ENCODE measurements around the gene VKORC1. TPM values are rescaled to one million over a fixed set of nuclear protein-coding genes. Genes with fewer than 3 reads are reported as not detected.

VKORC1 gene
- total and polyA plus RNA-seq, 2 of the 4 experiments (the other 2 are of a cell fraction) = 65.2 to 317 TPM

GRCh38 chr16:31073970-31074813, 20.4 kb downstream of the VKORC1 start, which contains the start of the genes ZNF646 and ZNF668:
Gene ZNF646, plus strand, starts transcription at chr16:31074422. Its CDS starts 1,903 bp downstream, at chr16:31076325.
Gene ZNF668, minus strand, starts transcription at chr16:31074240. Its CDS starts 9,781 bp downstream, at chr16:31064459.
- intact Hi-C loops (cut with micrococcal nuclease) = loop anchor here (1.0 to 10.0 kb wide), 4 partner anchors 41 to 119 kb away; partner anchors contain the start of genes HSD3B7, SETD1A and STX4
- Histone ChIP-seq H3K36me3 (ENCODE audit: control insufficient read depth, insufficient read depth, low read length) (peaks cover 30% of the 10 kb centered on the region), H2BK5ac (ENCODE audit: low read depth, low read length, poor library complexity, severe bottlenecking) (peak within 1 kb of the TSS; percentile 88), H2AK5ac (ENCODE audit: low read depth, low read length) (peak within 1 kb of the TSS; percentile 96), H3K9me1 (ENCODE audit: insufficient read depth, low read length) (0 out of 2 replicates have a peak, but pooled peaks cover under 1% of the 10 kb centered on the region), H4K8ac (ENCODE audit: low read depth in 2 of 2, low read length in 2 of 2) (peak within 1 kb of the TSS; percentile 83 to 98), H3K4me2 (ENCODE audit: low read depth, low read length) (peak within 1 kb of the TSS; percentile 94), H3K9me3 (ENCODE audit: control insufficient read depth, insufficient read depth, low read length) (no peaks in the 10 kb centered on the region), H3K23ac (ENCODE audit: low read depth, low read length) (peak within 1 kb of the TSS; percentile 93), H2AFZ (replicated peaks; ENCODE audit: low read length, poor library complexity) (peak within 1 kb of the TSS; percentile 91), H2AK9ac (replicated peaks; ENCODE audit: low read depth, low read length, poor library complexity) (peak within 1 kb of the TSS; percentile 98), H3K18ac (ENCODE audit: low read depth, low read length) (peak within 1 kb of the TSS; percentile 37; the same call in 1 of the 2 replicates), H3K4me1 (ENCODE audit: control insufficient read depth, insufficient read depth, low read length) (peaks cover 6% of the 10 kb centered on the region), H3K27ac (ENCODE audit: insufficient read depth, low read length) (peak within 1 kb of the TSS; percentile 90), H2BK15ac (ENCODE audit: low read depth, low read length) (peak within 1 kb of the TSS; percentile 59; the same call in 1 of the 3 replicates), H3K4me3 (ENCODE audit: insufficient read depth, low read depth, low read length) (peak within 1 kb of the TSS; percentile 81), H2BK120ac (ENCODE audit: low read depth, low read length) (peak within 1 kb of the TSS; percentile 89; the same call in 1 of the 2 replicates), H3K56ac (ENCODE audit: extremely low read depth, insufficient read depth, low read length) (peak within 1 kb of the TSS; percentile 94), H4K91ac (ENCODE audit: insufficient read depth, low read depth, low read length) (peak within 1 kb of the TSS; percentile 93), H3K27me3 (ENCODE audit: control insufficient read depth, insufficient read depth, low read length) (no peaks in the 10 kb centered on the region), H4K20me1 (ENCODE audit: insufficient read depth, low read length) (no peaks in the 10 kb centered on the region; the same call in 1 of the 2 replicates), H4K5ac (ENCODE audit: low read depth, low read length) (peak within 1 kb of the TSS; percentile 95), H2BK20ac (ENCODE audit: low read depth, low read length) (peak within 1 kb of the TSS; percentile 27; the same call in 1 of the 2 replicates), H3K9ac (ENCODE audit: low read depth, low read length) (peak within 1 kb of the TSS; percentile 96), H3K79me1 (ENCODE audit: low read depth in 1 of 2, low read length in 2 of 2) (peaks cover 9 to 57% of the 10 kb centered on the region in 2 experiments), H3K14ac (replicated peaks; ENCODE audit: low read depth, low read length) (peak within 1 kb of the TSS; percentile 98), H3K4ac (ENCODE audit: low read depth, low read length) (peak within 1 kb of the TSS; percentile 100)
- dilution Hi-C loops (cut with HindIII; ENCODE audit: low sequenced_read_pairs, unreplicated experiment) = no loop called here
- no TSS peak for BruUV-seq (replicated peaks)
- TF ChIP-seq BHLHE40 (IDR thresholded peaks at IDR 0.05; ENCODE audit: low read depth, low read length) (peak; percentile 66; the same call in 1 of the 2 replicates), CTCF (conservative IDR thresholded peaks at IDR 0.05; ENCODE audit: low read depth, low read length) (no peak), MAZ (IDR thresholded peaks at IDR 0.05; ENCODE audit: borderline replicate concordance, low read depth, low read length) (peak; percentile 51; the same call in 1 of the 2 replicates), MXI1 (IDR thresholded peaks at IDR 0.05; ENCODE audit: borderline replicate concordance, low read depth, low read length) (peak; percentile 51; the same call in 1 of the 2 replicates), SMC3 (IDR thresholded peaks at IDR 0.05; ENCODE audit: low read depth, low read length) (no peak), MAFK (IDR thresholded peaks at IDR 0.05; ENCODE audit: low read depth, low read length) (no peak), POLR2A (IDR thresholded peaks at IDR 0.05; ENCODE audit: low read depth, low read length) (peak; percentile 72), CEBPB (IDR thresholded peaks at IDR 0.05; ENCODE audit: low read depth, low read length) (no peak)
- POLR2A ChIA-PET (ENCODE audit: unreplicated experiment) = interaction anchor here (0.9 to 1.9 kb wide), 3 partner anchors 13 to 90 kb away, joined by 3 to 6 read pairs (median 3); no protein-coding TSS in a partner anchor
- 2% methylated on average over 9 of the region's 48 CpGs; no CpG with 5 or more reads in 1 of the 2 experiments for WGBS, 2 experiments (ENCODE audit: extremely low coverage in 2 of 2, insufficient read length in 1 of 2)
- DNase-seq = peak; percentile 100
- in situ Hi-C loops (cut with MboI; ENCODE audit: low sequenced_read_pairs) = loop anchor here (10.0 kb wide), 1 partner anchor 391 kb away; no protein-coding TSS in a partner anchor
- peak; percentile 76 for ATAC-seq (ENCODE audit: low read depth)
- CTCF ChIA-PET = interaction anchor here (1.0 kb wide), 1 partner anchor 18 kb away, joined by 4 read pairs; no protein-coding TSS in a partner anchor
